Transverse colon (tissue), 4 donors: ENCODE results near the gene BCORL1. TPM values are rescaled to one million over a fixed set of nuclear protein-coding genes. Genes with fewer than 3 reads are reported as not detected.

Experiments
- DNase-seq: peaks from one replicate; pipeline ENCODE4 v3.0.0-alpha.2; 2019
- H3K27ac ChIP-seq, 4 donors: fragments of 200-600 bp; sonication (generic); 2 replicates each; pipeline ENCODE4 v1.5.1; 2016 to 2018; ENCODE audit warnings: inconsistent platforms in 4 of 4
- H3K27me3 ChIP-seq: fragments of 200-600 bp; sonication (generic); 2 replicates; pipeline ENCODE4 v1.5.1; 2017; ENCODE audit warnings: inconsistent platforms
- H3K36me3 ChIP-seq, 4 donors: fragments of 200-600 bp; sonication (generic); 2 replicates each; pipeline ENCODE4 v1.5.1; 2017 to 2019; ENCODE audit warnings: inconsistent platforms in 4 of 4
- H3K4me1 ChIP-seq, 4 donors: fragments of 200-600 bp; sonication (generic); 2 replicates each; pipeline ENCODE4 v1.5.1; 2017 to 2020; ENCODE audit warnings: inconsistent platforms in 4 of 4
- H3K4me3 ChIP-seq, 4 donors: fragments of 200-600 bp; sonication (generic); 1 replicate in 1 of 4; 2 replicates in 3 of 4; pipeline versions ENCODE4 v1.5.1 to v1.6.1; 2017 to 2019; ENCODE audit warnings: inconsistent platforms in 4 of 4
- H3K9me3 ChIP-seq, 2 donors: fragments of 200-600 bp; sonication (generic); 2 replicates each; pipeline ENCODE4 v1.5.1; 2017 to 2019; ENCODE audit warnings: inconsistent platforms in 2 of 2
- EP300 ChIP-seq: sonication (generic); formaldehyde crosslinking; IDR thresholded peaks from one replicate; pipeline ENCODE4 v1.6.1; 2017; ENCODE audit warnings: antibody characterized with exemption, low read depth
- POLR2A ChIP-seq: fragments of 450-650 bp; IDR thresholded peaks from one replicate; pipeline ENCODE4 v1.6.1; 2016; ENCODE audit warnings: antibody characterized with exemption, mild to moderate bottlenecking, moderate library complexity
- POLR2AphosphoS5 ChIP-seq, 3 donors: sonication (generic); formaldehyde crosslinking; IDR thresholded peaks; one replicate each; pipeline ENCODE4 v1.6.1; 2016; ENCODE audit warnings: antibody characterized with exemption in 3 of 3
- WGBS, 2 donors: methylation state at CpG; one replicate each; pipeline ENCODE4 v1.1.5; 2018; ENCODE audit warnings: low coverage in 1 of 2; 5-methylcytosine and 5-hydroxymethylcytosine counted together
- in situ Hi-C, 4 donors: fragments of 200-750 bp; cut with MboI; loops; one replicate each; pipeline versions ENCODE4 v1.15.0 to v1.15.1; 2017; ENCODE audit warnings: low sequenced_read_pairs in 3 of 4, low pct_ligation_motif_present in 1 of 4, low pct_unique_long_range_greater_than_20kb in 1 of 4
- intact Hi-C: fragments of 100-400 bp; cut with DNase I; formaldehyde crosslinking; loops from one replicate; pipeline ENCODE4 v1.15.1; 2023; ENCODE audit warnings: low total_unique reads
- total RNA-seq, 4 donors: library from RNA; depleted of rRNA; stranded (reverse); fragments of >200 nt; gene quantifications; one replicate each; pipeline ENCODE4 v1.1.0, GENCODE V29; 2016
- TF ChIP-seq, protein P1 (sequence below), 5 experiments: fragments of 200-600 bp in 3 of 5; fragments of 450-650 bp in 2 of 5; sonication (generic) in 3 of 5; IDR thresholded peaks; 1 replicate in 2 of 5; 2 replicates in 3 of 5; pipeline ENCODE4 v1.5.1; 2016 to 2017; ENCODE audit warnings: antibody characterized with exemption in 5 of 5, inconsistent platforms in 3 of 5, mild to moderate bottlenecking in 2 of 5, moderate library complexity in 1 of 5

The BCORL1 gene
- total RNA-seq, 4 donors from 2014 or later: 5.6 to 11.6 (median 8.0) TPM

- Histone ChIP-seq H3K27me3 (no peaks in the 10 kb centered on the region), H3K4me1 (peaks cover 6 to 60% (median 25%) of the 10 kb centered on the region in 4 donors), H3K4me3 (no peak overlapping the region), H3K27ac (peak overlapping the region; percentile 62 to 78 (median 71)), H3K9me3 (no peaks in the 10 kb centered on the region), H3K36me3 (no peaks in the 10 kb centered on the region)
- peak; percentile 74 for DNase-seq
- 50 to 56% methylated on average over 1 to 10 of the region's 14 CpGs for whole genome bisulfite sequencing, 2 donors
- in situ Hi-C loops: loop anchor here in 1 of 4 donors (25.0 kb wide), 1 partner anchor 90 kb away; no protein-coding TSS in a partner anchor
- intact Hi-C loops: no loop called here
- TF ChIP-seq POLR2AphosphoS5 (IDR thresholded peaks at IDR 0.05) (peak in 2 of 3 donors; percentile 19 to 45), POLR2A (no peak)
Observed at GRCh38 chrX:130097507-130098209, 115.2 kb downstream of the BCORL1 start.

GRCh38 chrX:130098210-130098552, 115.7 kb downstream of the BCORL1 start:
- TF ChIP-seq POLR2A: no peak
- no peak for TF ChIP-seq POLR2AphosphoS5 (IDR thresholded peaks at IDR 0.05)
- no peak for TF ChIP-seq EP300
- TF ChIP-seq, protein P1, sequence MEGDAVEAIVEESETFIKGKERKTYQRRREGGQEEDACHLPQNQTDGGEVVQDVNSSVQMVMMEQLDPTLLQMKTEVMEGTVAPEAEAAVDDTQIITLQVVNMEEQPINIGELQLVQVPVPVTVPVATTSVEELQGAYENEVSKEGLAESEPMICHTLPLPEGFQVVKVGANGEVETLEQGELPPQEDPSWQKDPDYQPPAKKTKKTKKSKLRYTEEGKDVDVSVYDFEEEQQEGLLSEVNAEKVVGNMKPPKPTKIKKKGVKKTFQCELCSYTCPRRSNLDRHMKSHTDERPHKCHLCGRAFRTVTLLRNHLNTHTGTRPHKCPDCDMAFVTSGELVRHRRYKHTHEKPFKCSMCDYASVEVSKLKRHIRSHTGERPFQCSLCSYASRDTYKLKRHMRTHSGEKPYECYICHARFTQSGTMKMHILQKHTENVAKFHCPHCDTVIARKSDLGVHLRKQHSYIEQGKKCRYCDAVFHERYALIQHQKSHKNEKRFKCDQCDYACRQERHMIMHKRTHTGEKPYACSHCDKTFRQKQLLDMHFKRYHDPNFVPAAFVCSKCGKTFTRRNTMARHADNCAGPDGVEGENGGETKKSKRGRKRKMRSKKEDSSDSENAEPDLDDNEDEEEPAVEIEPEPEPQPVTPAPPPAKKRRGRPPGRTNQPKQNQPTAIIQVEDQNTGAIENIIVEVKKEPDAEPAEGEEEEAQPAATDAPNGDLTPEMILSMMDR (IDR thresholded peaks at IDR 0.05): no peak
- WGBS, 2 donors: 59% methylated on average over 5 of the region's 5 CpGs; no CpG with 5 or more reads in 1 of the 2 donors
- no peaks in the 10 kb centered on the region for H3K27me3 ChIP-seq
- intact Hi-C loops (no loop called here), in situ Hi-C loops (loop anchor here in 1 of 4 donors (25.0 kb wide), 1 partner anchor 89 kb away; no protein-coding TSS in a partner anchor)
- peak overlapping the region; percentile 62 to 78 (median 71) for H3K27ac ChIP-seq
- H3K36me3 ChIP-seq: no peaks in the 10 kb centered on the region
- no peak for DNase-seq
- H3K9me3 ChIP-seq: no peaks in the 10 kb centered on the region
- H3K4me1 ChIP-seq: peaks cover 6 to 57% (median 25%) of the 10 kb centered on the region in 4 donors
- H3K4me3 ChIP-seq: no peak overlapping the region

DNA sequence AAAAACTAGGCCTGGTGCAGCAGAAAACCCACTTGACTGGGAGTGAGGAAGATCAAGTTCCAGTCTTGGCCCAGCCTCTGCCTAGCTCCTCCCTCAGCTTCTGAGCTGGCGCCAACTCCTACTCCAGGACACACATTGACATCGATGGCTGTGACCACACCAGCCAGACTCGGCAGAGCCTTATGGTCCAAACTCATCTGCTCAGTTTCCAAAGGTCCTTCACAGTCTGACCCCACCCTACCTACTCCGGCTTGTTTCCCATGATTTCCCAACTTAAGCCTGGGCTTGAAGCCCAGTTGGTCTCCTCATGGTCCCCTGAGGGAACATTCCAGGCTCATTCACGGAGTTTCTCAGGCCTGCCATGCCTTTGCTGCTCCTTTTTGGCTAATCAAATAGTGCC, 117.7 kb downstream of the BCORL1 start:
- peak overlapping the region; percentile 32 to 74 (median 54) for H3K27ac ChIP-seq
- in situ Hi-C loops: no loop called here
- H3K36me3 ChIP-seq: no peaks in the 10 kb centered on the region
- 60% methylated on average over 5 of the region's 5 CpGs; no CpG with 5 or more reads in 1 of the 2 donors for WGBS, 2 donors
- no peaks in the 10 kb centered on the region for H3K9me3 ChIP-seq
- intact Hi-C loops: no loop called here
- peak; percentile 59 for DNase-seq
- no peaks in the 10 kb centered on the region for H3K27me3 ChIP-seq
- H3K4me3 ChIP-seq: no peak overlapping the region
- H3K4me1 ChIP-seq: peaks cover 6 to 45% (median 23%) of the 10 kb centered on the region in 4 donors
- TF ChIP-seq EP300 (no peak), POLR2AphosphoS5 (IDR thresholded peaks at IDR 0.05) (peak in 2 of 3 donors; percentile 18 to 37)
- TF ChIP-seq, protein P1 (IDR thresholded peaks at IDR 0.05): no peak

DNA sequence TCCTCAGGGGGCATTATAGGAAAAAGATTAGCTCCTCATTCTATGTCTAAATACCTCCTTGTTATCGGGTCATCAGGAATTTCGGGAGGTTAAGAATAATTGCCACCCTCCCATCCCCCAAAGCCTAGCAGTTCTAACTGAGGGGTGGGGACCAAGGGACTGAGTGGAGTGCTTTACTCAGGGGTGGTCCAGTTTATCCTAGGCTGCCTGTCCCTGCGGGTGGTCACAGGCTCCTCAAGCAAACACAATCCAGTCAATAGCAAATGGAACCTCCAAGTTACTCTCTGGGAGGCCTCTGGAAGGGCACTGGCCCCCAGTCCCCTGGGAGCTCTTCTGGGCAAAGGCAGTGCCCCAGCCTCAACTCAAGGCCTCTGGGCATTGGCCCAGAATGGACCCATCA, 121.2 kb downstream of the BCORL1 start:
- H3K36me3 ChIP-seq: no peaks in the 10 kb centered on the region
- TF ChIP-seq POLR2AphosphoS5 (IDR thresholded peaks at IDR 0.05) (no peak), POLR2A (no peak), EP300 (no peak)
- TF ChIP-seq, protein P1 (IDR thresholded peaks at IDR 0.05): no peak
- intact Hi-C loops: no loop called here
- DNase-seq: no peak
- WGBS, 2 donors: 79% methylated on average over 3 of the region's 3 CpGs; no CpG with 5 or more reads in 1 of the 2 donors
- in situ Hi-C loops: no loop called here
- H3K27ac ChIP-seq: no peak overlapping the region
- H3K4me3 ChIP-seq: no peak overlapping the region
- H3K9me3 ChIP-seq: no peaks in the 10 kb centered on the region
- no peaks in the 10 kb centered on the region for H3K27me3 ChIP-seq
- H3K4me1 ChIP-seq: peaks cover 9 to 50% (median 15%) of the 10 kb centered on the region in 4 donors
